Measurements from ENCODE around the gene YBX3.

The YBX3 gene

GRCh38 chr12:10668526-10668925 lies 54.6 kb downstream of the YBX3 start:
- no peak for DNase-seq

GRCh38 chr12:10667581-10667980 lies 55.5 kb downstream of the YBX3 start:
- DNase-seq = no peak

GRCh38 chr12:10664499-10664898 lies 58.6 kb downstream of the YBX3 start:
- no peak for DNase-seq

GRCh38 chr12:10663869-10664268 lies 59.3 kb downstream of the YBX3 start:
- DNase-seq = no peak

DNA sequence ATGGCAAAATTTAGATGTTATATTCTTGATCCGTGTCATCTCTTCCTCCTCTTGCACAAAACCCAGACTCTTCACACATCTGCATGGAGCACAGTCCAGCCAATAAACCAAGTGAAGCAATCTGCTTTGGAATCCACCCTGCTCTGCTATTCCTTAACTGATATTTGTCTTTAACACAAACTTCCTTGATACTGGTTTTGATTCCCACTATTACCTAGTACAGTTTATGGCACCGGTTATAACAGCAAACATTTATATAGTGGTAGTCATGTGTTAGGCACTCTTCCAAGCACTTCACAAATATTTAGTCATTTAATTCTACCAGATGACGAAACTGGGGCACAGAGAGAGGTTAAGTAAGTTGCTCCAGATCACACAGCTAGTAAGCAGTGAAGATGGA lies 61.8 kb downstream of the YBX3 start:
- DNase-seq = no peak

- DNase-seq = no peak
Observed at GRCh38 chr12:10654003-10654402, 69.1 kb downstream of the YBX3 start.

DNA sequence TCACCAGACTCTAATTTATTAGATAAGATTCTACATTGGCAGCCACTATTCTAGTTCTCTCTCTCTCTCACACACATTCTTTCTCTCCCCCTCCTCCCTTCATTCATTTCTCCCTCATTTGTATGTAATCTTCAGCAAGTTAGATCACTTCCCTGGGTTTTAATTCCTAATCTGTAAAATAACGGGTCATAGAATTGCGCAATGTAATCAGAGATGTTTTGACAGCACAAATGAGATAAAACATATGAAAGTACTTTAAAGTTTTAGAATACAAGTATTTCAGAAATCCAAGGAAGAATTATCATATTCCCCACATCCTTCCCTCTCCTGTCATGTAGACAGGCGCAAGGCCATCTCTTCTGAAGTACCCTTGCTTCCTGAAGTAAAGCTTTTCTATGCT lies 70.9 kb downstream of the YBX3 start:
- DNase-seq = no peak

Data from activated naive CD4-positive, alpha-beta T cell treated with Interleukin-2 at 50 U/mL for 16 hours (primary cell).